Nephron progenitor cell (in vitro differentiated cells): ENCODE data around the gene SLC41A3.

Source experiments
- DNase-seq: peaks from one replicate; pipeline ENCODE4 v3.0.0; 2021
- H3K27ac Mint-ChIP-seq: 2 replicates; pipeline ENCODE4 v1.8.0; 2021; ENCODE audit warnings: mild to moderate bottlenecking, moderate library complexity, mixed read lengths
- H3K27me3 Mint-ChIP-seq: 2 replicates; pipeline ENCODE4 v1.8.0; 2021; ENCODE audit warnings: mild to moderate bottlenecking, low read depth, mixed read lengths; ENCODE audit not compliant: poor library complexity
- H3K36me3 Mint-ChIP-seq: 2 replicates; pipeline ENCODE4 v1.8.0; 2021; ENCODE audit warnings: low read depth, mixed read lengths
- H3K4me1 Mint-ChIP-seq: 2 replicates; pipeline ENCODE4 v1.8.0; 2021; ENCODE audit warnings: mixed read lengths
- H3K4me3 Mint-ChIP-seq: 2 replicates; pipeline ENCODE4 v1.8.0; 2021; ENCODE audit warnings: mild to moderate bottlenecking, moderate library complexity, mixed read lengths
- H3K9me3 Mint-ChIP-seq: 2 replicates; pipeline ENCODE4 v1.8.0; 2021; ENCODE audit warnings: mild to moderate bottlenecking, moderate library complexity, mixed read lengths
- CTCF ChIP-seq: fragments of 200-600 bp; sonication (generic); IDR thresholded peaks from 2 replicates; pipeline ENCODE4 v1.5.0; 2021; ENCODE audit warnings: antibody characterized with exemption

SLC41A3 gene

GRCh38 chr3:126102530-126102951 lies 18.6 kb upstream of the SLC41A3 start:
- Mint-ChIP-seq H3K36me3 (no peaks in the 10 kb centered on the region), H3K27me3 (peaks cover 5% of the 10 kb centered on the region), H3K9me3 (peaks cover 13% of the 10 kb centered on the region), H3K4me1 (peaks cover 2% of the 10 kb centered on the region), H3K27ac (no peak overlapping the region), H3K4me3 (no peak overlapping the region)
- no peak for TF ChIP-seq CTCF
- no peak for DNase-seq

GRCh38 chr3:126102011-126102410 lies 18.1 kb upstream of the SLC41A3 start:
- no peaks in the 10 kb centered on the region for H3K36me3 Mint-ChIP-seq
- H3K9me3 Mint-ChIP-seq, result peaks cover 19% of the 10 kb centered on the region
- DNase-seq, result no peak
- H3K27ac Mint-ChIP-seq, result no peak overlapping the region
- H3K4me1 Mint-ChIP-seq, result no peaks in the 10 kb centered on the region
- no peak overlapping the region for H3K4me3 Mint-ChIP-seq
- no peak for TF ChIP-seq CTCF
- peaks cover 5% of the 10 kb centered on the region for H3K27me3 Mint-ChIP-seq

GRCh38 chr3:126101521-126101982 lies 17.6 kb upstream of the SLC41A3 start:
- no peak overlapping the region for H3K4me3 Mint-ChIP-seq
- peaks cover 2% of the 10 kb centered on the region for H3K27me3 Mint-ChIP-seq
- no peak overlapping the region for H3K27ac Mint-ChIP-seq
- DNase-seq, result no peak
- no peaks in the 10 kb centered on the region for H3K4me1 Mint-ChIP-seq
- TF ChIP-seq CTCF, result no peak
- H3K36me3 Mint-ChIP-seq, result no peaks in the 10 kb centered on the region
- peaks cover 23% of the 10 kb centered on the region for H3K9me3 Mint-ChIP-seq

- TF ChIP-seq CTCF, result no peak
- H3K4me1 Mint-ChIP-seq, result no peaks in the 10 kb centered on the region
- peaks cover 31% of the 10 kb centered on the region for H3K9me3 Mint-ChIP-seq
Observed at GRCh38 chr3:126100634-126101301, 16.8 kb upstream of the SLC41A3 start.

GRCh38 chr3:126100269-126100633 lies 16.3 kb upstream of the SLC41A3 start:
- Mint-ChIP-seq H3K9me3 (peaks cover 36% of the 10 kb centered on the region), H3K36me3 (no peaks in the 10 kb centered on the region), H3K4me1 (no peaks in the 10 kb centered on the region), H3K27me3 (no peaks in the 10 kb centered on the region), H3K4me3 (no peak overlapping the region), H3K27ac (no peak overlapping the region)
- TF ChIP-seq CTCF, result no peak
- no peak for DNase-seq

More at GRCh38 chr3:126100634-126101301, 16.8 kb upstream of the SLC41A3 start:
- Mint-ChIP-seq H3K36me3 (no peaks in the 10 kb centered on the region), H3K27me3 (no peaks in the 10 kb centered on the region), H3K27ac (no peak overlapping the region), H3K4me3 (no peak overlapping the region)
- no peak for DNase-seq

- Mint-ChIP-seq H3K27ac (no peak overlapping the region), H3K27me3 (no peaks in the 10 kb centered on the region), H3K36me3 (no peaks in the 10 kb centered on the region), H3K4me3 (no peak overlapping the region), H3K4me1 (no peaks in the 10 kb centered on the region), H3K9me3 (peaks cover 50% of the 10 kb centered on the region)
- DNase-seq, result no peak
- no peak for TF ChIP-seq CTCF
Observed at GRCh38 chr3:126098391-126098858, 14.5 kb upstream of the SLC41A3 start.
